Stimulated activated CD4-positive, alpha-beta T cell treated with anti-CD3 and anti-CD28 coated beads, TNF-alpha, amount 100 ng/mL, for 4 hours (primary cell): Measurements from ENCODE around the gene TMC3.
"Not testable (repeated sequence)": the region's sequence is repeated elsewhere in the genome, so short reads cannot be mapped to it uniquely, and the experiment has no call there.

Experiments used
- DNase-seq, 3 experiments: peaks; one replicate each; pipeline ENCODE4 v3.0.0-alpha.2; 2020; ENCODE audit warnings: low read depth in 3 of 3

Gene TMC3

DNA sequence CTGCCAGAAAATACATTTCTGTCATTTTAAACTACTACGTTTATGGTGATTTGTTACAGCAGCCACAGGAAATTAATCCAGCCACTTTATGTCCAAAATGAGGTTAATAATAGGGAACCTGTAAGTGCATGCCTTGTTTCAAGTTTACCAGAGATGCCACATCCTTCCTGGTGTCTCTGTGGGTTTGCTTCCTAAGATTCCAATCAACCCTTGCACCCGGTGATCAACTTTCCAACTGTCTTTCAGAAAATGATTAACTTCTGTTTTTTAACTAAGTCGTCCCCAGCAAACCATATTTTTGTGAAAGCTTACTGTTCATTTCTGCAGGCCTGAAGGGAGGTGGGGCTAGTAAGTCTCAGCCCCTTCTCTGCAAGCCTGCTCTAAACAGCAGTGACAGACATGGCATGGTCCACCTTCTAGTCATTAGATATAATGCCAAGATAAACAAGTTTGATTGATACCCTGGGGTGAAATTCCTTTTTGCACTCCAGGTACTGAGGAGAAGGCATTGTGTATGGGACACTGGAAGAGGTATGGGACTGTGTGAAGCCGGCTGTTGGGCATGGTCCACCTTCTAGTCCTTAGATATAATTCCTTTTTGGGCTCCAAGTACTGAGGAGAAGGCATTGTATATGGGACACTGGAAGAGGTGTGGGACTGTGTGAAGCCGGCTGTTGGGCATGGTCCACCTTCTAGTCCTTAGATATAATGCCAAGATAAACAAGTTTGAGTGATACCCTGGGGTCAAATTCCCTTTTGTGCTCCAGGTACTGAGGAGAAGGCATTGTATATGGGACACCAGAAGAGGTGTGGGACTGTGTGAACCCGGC, 11.1 kb upstream of the TMC3 start:
- DNase-seq: no peak

DNA sequence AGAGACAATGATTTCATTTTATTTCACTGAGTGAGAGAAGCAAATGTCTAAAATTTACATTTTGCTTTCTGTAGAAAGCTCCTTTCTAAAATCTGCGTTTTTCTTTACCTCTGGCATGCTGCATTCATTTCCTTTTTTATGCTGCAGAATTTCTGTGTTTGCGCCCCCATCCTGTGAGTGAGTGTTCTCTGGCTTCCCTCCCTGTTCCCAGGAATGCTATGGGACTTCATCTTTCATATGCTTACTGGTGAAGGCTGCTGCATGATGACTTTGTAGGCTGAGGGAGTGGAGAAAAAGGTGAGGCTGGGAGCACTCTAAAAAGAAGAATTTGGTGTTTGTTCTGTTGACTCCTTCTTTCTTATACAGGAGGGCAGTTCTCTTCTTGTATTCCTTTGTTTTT, 7.7 kb upstream of the TMC3 start:
- DNase-seq: no peak

DNA sequence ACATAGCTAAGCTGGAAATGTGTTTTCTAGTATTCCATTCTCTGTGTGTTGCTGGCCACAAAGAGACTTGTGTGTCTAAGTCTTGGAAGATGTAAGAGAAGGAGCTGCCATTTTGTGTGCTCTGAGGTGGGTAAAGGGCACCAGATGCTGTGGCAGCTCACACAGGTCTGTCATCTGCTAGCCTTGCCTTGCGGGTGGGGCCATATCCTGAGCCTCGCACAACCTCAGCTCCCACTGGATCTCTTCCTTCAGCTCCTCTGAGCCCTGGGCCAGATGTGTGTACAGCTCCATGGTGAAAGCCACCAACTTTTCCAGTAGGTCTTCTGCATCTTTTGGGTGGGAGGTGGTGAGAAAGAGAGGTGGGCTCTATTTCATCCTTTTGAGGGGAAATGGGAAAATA, 6.7 kb upstream of the TMC3 start:
- no peak for DNase-seq

DNA sequence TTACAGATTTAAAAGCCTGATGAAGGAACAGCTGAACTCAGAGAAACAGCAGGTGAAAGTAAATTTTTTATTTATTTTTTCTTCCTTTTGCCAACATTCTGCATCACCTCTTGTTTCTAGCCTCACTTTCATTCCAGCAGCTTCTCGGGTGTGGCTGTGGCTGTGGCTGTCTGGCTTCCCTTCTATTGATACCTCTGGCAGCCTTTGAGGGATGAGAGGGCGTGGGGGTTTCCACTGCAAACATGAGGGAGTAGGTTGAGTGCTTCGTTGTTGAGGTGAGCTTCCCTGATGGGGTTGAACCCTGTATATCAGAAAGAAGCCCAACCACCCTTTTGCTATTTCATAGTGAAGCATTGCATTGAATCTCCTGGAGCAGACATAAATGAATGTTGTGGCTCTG, 6.2 kb upstream of the TMC3 start:
- no peak for DNase-seq

- DNase-seq: no peak
These were observed 5.3 kb upstream of the TMC3 start for GRCh38 chr15:81379269-81379668.

- no peak for DNase-seq
These were observed 4.4 kb upstream of the TMC3 start for GRCh38 chr15:81378443-81378842.

GRCh38 chr15:81377871-81378270, 3.9 kb upstream of the TMC3 start:
- DNase-seq: no peak

DNA sequence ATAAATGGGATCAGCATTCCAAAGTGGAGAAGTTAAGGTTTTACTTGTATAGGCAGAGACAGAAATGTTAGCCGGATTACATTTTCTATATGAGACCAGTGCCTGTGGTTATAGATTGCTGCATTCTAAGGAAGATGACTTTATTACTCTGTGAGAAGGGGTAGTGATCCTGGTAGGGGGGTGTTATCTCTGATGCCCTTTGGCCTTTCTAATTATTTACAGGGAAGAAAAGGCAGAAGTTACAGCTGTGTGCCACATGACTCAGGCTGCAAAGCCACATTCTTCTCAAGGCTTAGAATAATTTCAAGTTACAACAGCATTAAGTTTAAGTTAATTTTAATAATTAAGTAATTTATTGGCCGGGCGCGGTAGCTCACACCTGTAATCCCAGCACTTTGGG, 2.2 kb upstream of the TMC3 start:
- no peak for DNase-seq

DNA sequence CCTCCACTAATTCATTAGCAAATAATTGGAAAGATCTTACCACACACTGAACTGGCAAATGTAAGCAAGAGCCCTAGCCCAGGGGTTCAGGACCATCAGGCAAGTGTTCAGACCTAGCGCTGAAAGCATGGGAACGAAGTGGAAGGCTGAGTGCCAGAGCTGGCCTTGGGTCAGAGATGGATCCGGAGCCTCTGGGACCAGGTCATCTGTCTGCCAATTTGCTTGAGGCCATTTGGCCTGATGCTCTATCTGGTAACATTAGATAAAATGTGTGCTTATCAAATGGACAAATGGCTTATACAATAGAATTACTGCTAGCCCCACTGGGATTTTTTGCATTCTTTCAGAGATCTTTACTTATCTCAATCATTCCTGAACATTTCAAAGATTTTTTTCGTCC, 1.4 kb upstream of the TMC3 start:
- DNase-seq: no peak

GRCh38 chr15:81373176-81373575, 837 bp downstream of the TMC3 start:
- no peak for DNase-seq

DNA sequence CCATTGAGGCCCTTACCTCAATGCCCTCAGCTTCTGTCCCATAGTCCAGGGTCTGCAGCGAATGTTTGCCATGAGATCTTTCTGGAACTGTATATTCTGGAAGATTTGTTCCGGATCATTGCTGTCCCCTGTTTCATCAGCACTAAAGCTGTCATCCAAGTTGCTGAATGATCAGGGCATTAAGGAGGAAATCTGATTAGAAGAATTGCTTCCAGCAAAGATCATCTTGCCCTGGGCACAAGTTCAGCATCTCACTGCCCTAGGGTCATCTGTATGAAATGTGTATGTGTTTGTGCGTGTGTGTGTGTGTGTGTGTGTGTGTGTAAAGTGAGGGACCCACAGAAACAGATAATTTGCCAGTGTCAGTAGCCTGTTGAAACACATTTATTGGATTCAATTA, 1.4 kb downstream of the TMC3 start:
- no peak for DNase-seq

GRCh38 chr15:81363718-81364500, 10.1 kb downstream of the TMC3 start:
- DNase-seq: no peak

GRCh38 chr15:81363276-81363675, 10.7 kb downstream of the TMC3 start:
- DNase-seq: no peak

DNA sequence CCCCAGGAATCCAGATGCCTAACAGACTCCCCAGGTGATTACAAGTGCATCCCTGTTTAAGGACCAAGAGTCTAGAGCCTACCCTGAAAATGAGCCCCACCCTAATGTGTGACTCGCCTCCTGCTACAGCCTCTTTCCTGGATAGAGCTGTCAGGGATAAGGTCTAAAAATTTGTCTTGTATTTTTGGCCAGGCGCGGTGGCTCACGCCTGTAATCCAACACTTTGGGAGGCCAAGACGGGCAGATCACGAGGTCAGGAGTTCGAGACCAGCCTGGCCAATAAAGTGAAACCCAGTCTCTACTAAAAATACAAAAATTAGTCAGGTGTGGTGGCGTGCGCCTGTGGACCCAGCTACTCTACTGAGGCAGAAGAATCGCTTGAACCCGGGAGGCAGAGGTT, 11.2 kb downstream of the TMC3 start:
- no peak for DNase-seq

- DNase-seq: no peak
These were observed 12.1 kb downstream of the TMC3 start for GRCh38 chr15:81361891-81362290.

- no peak for DNase-seq
These were observed 13.5 kb downstream of the TMC3 start for GRCh38 chr15:81360491-81360890.

- no peak for DNase-seq
These were observed 15.8 kb downstream of the TMC3 start for GRCh38 chr15:81358248-81358647.

DNA sequence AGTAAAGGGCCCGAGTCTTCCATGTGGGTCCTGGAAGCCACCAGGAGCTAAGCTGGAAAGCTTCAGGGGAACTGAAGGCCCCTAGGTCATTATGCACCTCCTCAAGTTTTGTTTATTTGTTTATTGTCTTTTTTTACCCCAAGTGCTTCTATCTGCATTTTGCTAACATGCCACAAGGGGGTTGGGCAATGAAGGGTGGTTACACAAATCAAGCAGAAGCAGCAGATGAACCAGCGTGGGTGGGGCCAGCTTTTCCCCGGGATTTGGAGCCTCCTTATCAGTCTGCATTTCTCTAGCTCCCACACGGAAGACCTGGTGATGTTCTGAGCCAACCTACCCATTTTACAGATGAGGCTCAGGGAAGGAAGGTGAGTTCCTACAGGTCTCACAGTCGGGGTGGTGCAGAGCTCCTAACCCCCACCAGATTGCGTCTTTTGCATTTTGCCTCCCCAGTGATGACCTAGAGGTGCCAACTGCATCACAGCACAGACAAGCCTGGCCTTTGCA, 16.8 kb downstream of the TMC3 start:
- DNase-seq: no peak

- DNase-seq: no peak
These were observed 17.8 kb downstream of the TMC3 start for GRCh38 chr15:81356252-81356651.

DNA sequence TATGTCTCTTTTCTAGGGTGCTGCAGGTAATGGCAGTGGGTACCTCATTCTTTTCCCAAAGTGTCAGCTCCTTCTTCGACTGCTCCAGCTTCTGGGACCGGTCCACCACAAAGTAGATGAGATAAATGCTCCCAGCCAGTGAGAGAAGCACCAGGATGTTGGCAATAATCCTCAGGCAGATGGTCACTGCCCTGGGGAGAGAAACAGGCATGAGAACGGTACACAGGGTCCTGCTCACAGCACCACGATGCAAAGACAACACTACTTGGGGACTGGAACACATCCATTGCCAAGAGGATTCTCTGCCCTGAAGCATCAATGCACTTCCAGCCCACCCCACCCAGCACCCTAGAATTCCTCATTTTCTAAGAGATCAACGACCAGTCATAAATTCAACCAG, 22.4 kb downstream of the TMC3 start:
- no peak for DNase-seq

DNA sequence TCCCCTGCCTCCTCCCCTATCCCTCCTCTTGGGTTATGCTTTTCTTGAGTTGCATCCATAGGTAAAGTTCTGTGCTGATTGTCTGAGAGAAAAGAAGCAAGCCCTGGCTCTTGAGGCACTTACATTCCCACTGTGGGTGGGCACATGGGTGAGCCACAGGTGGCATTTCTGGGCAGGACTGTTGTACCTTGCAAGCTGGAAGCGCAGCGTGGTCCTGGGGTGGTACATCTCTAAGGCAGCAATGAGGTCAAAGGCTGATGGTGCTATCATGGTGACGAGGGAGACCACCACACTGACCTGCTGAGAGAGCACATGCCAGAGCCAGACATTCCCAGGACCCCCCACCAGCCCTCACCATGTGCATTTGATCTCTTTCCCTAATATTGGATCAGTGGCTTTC, 24.7 kb downstream of the TMC3 start:
- no peak for DNase-seq

GRCh38 chr15:81348691-81349090, 25.3 kb downstream of the TMC3 start:
- DNase-seq: not testable (repeated sequence)

GRCh38 chr15:81347910-81348309, 26.1 kb downstream of the TMC3 start:
- DNase-seq: no peak
